ENCODE data around the gene ZNF638. TPM values are rescaled to one million over a fixed set of nuclear protein-coding genes. Genes with fewer than 3 reads are reported as not detected.
"Not testable (repeated sequence)": the region's sequence is repeated elsewhere in the genome, so short reads cannot be mapped to it uniquely, and the experiment has no call there.

The ZNF638 gene
- total RNA-seq, 1 experiment from 2014 or later = 62.5 TPM

GRCh38 chr2:71393216-71393615, 61.6 kb downstream of the ZNF638 start:
- DNase-seq (ENCODE audit: low spot score) = no peak

DNA sequence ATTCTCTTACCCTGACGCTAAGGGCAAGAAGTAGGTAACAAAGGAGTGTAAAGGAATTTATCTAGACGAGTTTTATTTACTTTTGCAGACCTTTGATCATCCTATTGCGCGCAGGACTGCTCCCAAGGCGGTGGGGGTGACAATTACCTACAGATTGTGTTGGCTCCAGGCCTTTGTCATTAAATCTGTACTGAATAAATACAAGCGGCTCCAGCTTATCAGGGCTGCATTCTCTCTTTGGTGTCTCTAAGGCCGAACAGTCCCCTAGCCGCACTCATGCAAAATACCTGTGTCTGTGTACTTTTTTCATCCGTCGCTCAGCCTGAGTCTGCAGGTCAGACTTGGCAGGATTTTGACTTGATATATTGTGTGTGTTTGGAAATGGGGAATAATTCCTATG, 63.9 kb downstream of the ZNF638 start:
- no peak for DNase-seq (ENCODE audit: low spot score)

GRCh38 chr2:71402427-71402826, 70.8 kb downstream of the ZNF638 start:
- no peak for DNase-seq (ENCODE audit: low spot score)

- no peak for DNase-seq (ENCODE audit: low spot score)
These were observed 78.0 kb downstream of the ZNF638 start for GRCh38 chr2:71409611-71410010.

DNA sequence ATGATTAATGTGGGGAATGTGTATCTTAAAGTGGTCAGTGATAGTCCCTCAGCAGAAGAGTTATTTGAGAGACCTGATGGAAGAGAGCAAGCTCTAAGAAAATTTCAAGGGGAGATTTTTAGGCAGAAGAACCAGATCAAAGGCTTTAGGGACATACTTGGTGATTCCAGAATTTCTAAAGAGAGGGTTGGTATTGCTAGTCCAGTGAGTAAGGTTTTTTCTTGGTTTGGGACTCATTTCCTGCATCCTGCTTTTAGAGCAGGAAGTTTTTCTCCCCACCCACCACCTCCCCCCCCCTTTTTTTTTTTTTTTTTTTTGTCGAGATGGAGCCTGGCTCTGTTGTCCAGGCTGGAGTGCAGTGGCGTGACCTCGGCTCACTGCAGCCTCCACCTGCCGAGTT, 79.1 kb downstream of the ZNF638 start:
- DNase-seq (ENCODE audit: low spot score) = no peak

DNA sequence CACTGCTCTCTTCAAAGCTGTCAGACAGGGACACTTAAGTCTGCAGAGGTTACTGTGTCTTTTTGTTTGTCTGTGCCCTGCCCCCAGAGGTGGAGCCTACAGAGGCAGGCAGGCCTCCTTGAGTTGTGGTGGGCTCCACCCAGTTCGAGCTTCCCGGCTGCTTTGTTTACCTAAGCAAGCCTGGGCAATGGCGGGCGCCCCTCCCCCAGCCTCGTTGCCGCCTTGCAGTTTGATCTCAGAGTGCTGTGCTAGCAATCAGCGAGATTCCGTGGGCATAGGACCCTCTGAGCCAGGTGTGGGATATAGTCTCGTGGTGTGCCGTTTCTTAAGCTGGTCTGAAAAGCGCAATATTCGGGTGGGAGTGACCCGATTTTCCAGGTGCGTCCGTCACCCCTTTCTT, 85.3 kb downstream of the ZNF638 start:
- DNase-seq (ENCODE audit: low spot score) = not testable (repeated sequence)

DNA sequence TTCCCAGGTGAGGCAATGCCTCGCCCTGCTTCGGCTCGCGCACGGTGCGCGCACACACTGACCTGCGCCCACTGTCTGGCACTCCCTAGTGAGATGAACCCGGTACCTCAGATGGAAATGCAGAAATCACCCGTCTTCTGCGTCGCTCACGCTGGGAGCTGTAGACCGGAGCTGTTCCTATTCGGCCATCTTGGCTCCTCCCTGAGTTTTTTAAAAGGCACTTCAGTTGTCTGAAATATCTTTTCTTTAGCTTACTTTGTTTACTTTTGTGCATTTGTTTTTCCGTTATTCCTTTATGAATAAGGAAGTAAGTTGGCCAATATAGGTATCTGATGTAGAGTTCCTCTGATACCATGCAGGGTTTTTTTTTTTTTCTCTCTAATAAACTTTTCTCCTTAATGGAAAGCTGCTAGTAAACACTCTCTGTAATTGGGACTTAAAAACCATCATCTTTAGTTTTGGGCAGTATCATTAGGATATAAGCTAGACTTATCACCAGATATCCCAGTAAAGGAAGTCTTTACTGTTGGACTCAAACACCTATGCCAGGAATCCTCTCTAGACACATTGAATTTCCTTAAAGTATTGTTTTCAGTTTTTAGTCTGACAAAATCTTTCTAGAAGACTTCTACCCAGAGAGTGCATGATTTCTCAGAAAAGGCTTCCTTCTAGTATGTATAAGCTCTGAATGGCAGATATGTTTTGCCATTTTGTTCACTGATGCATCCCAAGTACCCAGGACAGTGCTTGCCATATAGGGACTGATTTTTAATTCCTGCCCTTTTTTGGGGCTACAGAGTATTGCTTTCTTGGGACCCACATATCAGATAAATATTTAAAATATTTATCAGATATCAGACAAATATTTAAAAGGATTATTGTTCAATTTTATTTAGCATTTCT, 86.0 kb downstream of the ZNF638 start:
- peak; percentile 25 for DNase-seq (ENCODE audit: low spot score)

DNA sequence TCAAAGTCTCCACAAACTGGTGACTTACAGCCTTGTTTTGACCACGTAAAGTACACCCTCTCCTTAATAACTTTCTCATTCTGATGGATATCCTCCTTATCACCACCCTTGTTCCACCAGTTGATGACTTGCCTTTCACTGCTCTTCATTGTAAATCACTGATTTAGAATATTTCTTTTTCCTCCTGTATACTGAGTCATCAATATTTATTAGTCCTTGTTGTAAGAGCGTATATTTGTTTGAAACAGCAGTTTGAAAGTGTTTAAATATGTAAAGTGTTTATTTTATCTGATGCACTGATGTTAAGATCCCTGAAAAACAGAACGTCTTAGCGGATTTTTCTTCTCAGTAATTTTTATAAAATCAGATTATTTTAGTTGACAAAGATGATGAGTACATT, 87.6 kb downstream of the ZNF638 start:
- DNase-seq (ENCODE audit: low spot score) = no peak

DNA sequence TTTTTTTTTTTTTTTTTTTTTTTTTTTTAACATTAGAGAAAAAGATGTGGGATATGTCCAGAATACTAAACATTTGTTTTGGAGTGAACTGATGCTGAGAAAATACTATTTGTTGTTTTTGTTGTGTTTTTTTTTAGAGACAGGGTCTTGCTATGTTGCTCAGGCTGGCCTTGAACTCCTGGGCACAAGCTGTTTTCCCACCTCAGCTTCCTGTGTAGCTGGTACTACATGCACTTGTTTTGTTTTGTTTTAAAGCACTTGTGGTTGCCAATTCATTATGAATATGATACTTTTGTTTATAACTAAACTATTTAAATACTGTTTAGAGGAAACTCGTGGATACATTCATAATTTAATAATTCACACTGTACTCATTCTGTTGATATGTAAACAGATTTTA, 88.4 kb downstream of the ZNF638 start:
- DNase-seq (ENCODE audit: low spot score) = no peak

DNA sequence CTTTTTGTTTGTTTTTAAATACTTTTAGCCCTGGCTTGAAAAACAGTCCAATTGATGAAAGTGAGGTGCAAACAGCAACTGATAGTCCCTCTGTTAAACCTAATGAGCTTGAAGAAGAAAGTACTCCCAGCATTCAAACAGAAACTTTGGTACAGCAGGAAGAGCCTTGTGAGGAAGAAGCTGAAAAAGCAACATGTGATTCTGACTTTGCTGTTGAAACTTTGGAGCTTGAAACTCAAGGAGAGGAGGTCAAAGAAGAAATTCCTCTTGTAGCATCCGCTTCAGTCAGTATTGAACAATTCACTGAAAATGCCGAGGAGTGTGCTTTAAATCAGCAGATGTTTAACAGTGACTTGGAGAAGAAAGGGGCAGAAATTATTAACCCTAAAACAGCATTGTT, 91.2 kb downstream of the ZNF638 start:
- DNase-seq (ENCODE audit: low spot score) = no peak

GRCh38 chr2:71423817-71424420, 92.3 kb downstream of the ZNF638 start:
- DNase-seq (ENCODE audit: low spot score) = no peak

DNA sequence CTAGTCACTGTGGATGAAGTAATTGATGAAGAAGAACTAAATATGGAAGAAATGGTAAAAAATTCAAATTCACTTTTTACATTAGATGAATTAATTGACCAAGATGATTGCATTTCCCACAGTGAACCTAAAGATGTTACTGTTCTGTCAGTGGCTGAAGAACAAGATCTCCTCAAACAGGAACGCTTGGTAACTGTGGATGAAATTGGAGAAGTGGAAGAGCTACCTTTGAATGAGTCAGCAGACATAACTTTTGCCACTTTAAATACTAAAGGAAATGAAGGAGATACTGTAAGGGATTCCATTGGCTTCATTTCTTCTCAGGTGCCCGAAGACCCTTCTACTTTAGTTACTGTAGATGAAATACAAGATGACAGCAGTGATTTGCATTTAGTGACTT, 95.1 kb downstream of the ZNF638 start:
- no peak for DNase-seq (ENCODE audit: low spot score)

DNA sequence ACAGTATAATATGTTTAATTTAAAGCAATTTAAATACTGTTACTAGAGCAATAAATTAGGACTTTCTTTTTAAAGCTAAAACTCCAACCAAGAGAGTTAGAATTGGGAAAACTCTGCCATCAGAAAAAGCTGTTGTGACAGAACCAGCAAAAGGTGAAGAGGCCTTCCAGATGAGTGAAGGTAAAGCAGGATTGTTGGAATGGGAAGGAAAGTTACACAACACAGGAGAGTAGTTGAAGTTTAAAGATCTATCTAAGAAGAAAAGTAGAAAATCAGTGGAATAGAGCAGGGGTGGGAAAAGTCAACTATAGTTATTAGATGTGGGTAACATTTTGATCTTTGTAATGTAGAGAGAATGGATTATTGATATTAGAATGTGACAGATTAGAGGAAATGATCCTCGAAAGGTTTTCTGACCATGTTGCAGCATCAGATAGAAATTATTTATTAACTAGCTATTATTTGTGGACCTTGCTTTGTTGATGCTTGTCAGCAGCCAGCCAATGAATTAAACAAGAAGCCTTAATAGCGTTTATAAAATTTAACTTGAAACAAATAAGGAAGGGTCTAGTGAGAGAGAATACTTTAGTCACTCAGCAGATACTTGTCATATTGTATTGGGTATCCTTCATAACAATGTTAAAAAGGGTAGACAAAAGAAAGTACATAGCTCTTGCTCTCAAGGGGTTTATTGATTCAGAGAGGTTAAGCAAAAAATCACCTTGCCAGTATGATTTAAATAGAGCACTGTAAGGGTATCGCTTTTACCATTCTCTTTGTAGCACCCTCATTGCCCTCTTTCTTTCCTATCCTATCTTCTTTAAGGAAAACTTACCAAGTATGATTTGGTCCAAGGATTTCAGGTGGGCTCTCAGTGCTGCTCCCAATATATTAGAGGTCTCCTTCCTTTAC, 97.1 kb downstream of the ZNF638 start:
- DNase-seq (ENCODE audit: low spot score) = no peak

DNA sequence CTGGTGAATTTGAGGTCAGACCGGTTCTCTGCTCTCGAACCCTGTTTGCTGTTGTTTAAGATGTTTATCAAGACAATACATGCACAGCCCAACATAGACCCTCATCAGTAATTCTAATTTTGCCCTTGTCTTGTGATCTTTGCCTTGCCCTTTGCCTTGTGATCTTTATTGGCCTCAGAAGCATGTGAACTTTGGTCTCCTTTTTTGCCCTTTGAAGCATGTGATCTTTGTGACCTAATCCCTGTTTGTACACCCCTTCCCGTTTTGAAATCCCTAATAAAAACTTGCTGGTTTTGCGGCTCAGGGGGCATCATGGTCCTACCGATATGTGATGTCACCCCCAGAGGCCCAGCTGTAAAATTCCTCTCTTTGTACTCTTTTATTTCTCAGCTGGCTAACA, 113.6 kb downstream of the ZNF638 start:
- DNase-seq (ENCODE audit: low spot score) = not testable (repeated sequence)

GRCh38 chr2:71446505-71446904, 114.9 kb downstream of the ZNF638 start:
- no peak for DNase-seq (ENCODE audit: low spot score)

GRCh38 chr2:71449343-71449742, 117.8 kb downstream of the ZNF638 start:
- no peak for DNase-seq (ENCODE audit: low spot score)

GRCh38 chr2:71451705-71452104, 120.1 kb downstream of the ZNF638 start:
- no peak for DNase-seq (ENCODE audit: low spot score)

DNA sequence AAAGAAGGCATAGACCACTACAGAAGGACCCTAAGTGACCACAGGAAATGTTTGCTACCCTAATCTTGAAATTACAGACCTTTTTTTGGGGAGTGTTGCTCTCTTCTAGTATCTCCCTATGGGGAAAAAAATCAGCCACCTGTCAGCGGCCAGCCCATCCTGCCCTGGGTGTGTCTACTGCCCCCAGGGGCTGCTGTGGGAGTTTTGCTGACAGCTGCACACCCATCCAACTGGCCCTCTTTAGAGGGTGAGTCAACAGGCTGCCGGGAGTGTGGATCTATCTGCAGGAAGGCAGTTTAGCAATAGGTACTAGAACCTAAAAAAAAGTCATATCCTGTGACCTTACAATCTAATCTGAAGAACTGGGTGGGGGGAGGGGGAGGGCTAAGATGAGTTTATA, 121.0 kb downstream of the ZNF638 start:
- DNase-seq (ENCODE audit: low spot score) = no peak

DNA sequence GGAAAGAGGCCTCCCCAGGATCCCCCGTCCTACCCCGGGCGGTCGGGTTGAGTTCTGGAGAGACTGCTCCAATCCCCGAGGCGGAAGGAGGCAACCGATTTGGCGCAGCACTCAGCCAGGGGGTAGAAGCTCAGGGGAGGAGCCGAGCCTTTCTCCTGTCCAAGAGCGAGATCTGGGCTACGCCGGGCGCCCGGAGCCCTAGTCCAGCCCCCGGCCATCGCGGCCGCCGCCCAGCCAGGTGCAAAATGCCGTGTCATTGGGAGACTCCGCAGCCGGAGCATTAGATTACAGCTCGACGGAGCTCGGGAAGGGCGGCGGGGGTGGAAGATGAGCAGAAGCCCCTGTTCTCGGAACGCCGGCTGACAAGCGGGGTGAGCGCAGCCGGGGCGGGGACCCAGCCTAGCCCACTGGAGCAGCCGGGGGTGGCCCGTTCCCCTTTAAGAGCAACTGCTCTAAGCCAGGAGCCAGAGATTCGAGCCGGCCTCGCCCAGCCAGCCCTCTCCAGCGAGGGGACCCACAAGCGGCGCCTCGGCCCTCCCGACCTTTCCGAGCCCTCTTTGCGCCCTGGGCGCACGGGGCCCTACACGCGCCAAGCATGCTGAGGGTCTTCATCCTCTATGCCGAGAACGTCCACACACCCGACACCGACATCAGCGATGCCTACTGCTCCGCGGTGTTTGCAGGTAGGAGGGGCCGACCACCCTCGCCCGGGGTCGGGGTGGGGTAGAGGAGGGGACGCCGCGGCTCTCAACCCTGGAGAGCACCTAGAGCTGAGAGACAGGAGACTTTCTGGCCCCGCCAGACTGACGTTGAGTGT, 122.0 kb downstream of the ZNF638 start, which contains the start of gene DYSF:
DYSF (plus strand) TSS at position 158 of the 817 bp plus-strand sequence.
- DNase-seq (ENCODE audit: low spot score) = no peak

GRCh38 chr2:71454221-71455010, 122.8 kb downstream of the ZNF638 start:
- no peak for DNase-seq (ENCODE audit: low spot score)

All from HT-29 (cell line).